PFSK-1 (cell line): Measurements from ENCODE around the gene TMEM181.

Source experiments
- SIN3A ChIP-seq: IDR thresholded peaks from 2 replicates; pipeline ENCODE4 v1.6.1; 2012; ENCODE audit warnings: mild to moderate bottlenecking, low read length, moderate library complexity, borderline replicate concordance; ENCODE audit not compliant: insufficient read depth
- TAF1 ChIP-seq: IDR thresholded peaks from 2 replicates; pipeline ENCODE4 v1.6.1; 2012; ENCODE audit warnings: low read length, control low read depth, borderline replicate concordance; ENCODE audit not compliant: insufficient read depth

GRCh38 chr6:158539413-158539812 is 20.5 kb upstream of the TMEM181 start:
- TF ChIP-seq TAF1 (no peak), SIN3A (no peak)
